Activated T-cell treated with anti-CD3 and anti-CD28 coated beads, Interleukin-2, amount 50 U/mL, for 4 hours (primary cell): ENCODE results near the gene LUC7L2. TPM values are rescaled to one million over a fixed set of nuclear protein-coding genes. Genes with fewer than 3 reads are reported as not detected.
"Not testable (repeated sequence)": the region's sequence is repeated elsewhere in the genome, so short reads cannot be mapped to it uniquely, and the experiment has no call there.

Experiments used
- ATAC-seq, 2 donors: fragments of 200-7000 bp; cut with Tn5 transposase; one replicate each; pipeline ENCODE4 v1.10.0; 2021
- DNase-seq: peaks from one replicate; pipeline ENCODE4 v3.0.0-alpha.2; 2020
- H3K27me3 Mint-ChIP-seq: one replicate; pipeline ENCODE4 v1.8.0; 2021; ENCODE audit warnings: low read depth, mixed read lengths
- H3K36me3 Mint-ChIP-seq: one replicate; pipeline ENCODE4 v1.8.0; 2022; ENCODE audit warnings: mixed read lengths; ENCODE audit not compliant: insufficient read depth
- H3K4me1 Mint-ChIP-seq: one replicate; pipeline ENCODE4 v1.8.0; 2021; ENCODE audit warnings: low read depth, mixed read lengths
- H3K4me3 Mint-ChIP-seq: one replicate; pipeline ENCODE4 v1.8.0; 2021; ENCODE audit warnings: mild to moderate bottlenecking, moderate library complexity, mixed read lengths
- H3K9me3 Mint-ChIP-seq: one replicate; pipeline ENCODE4 v1.8.0; 2021; ENCODE audit warnings: mixed read lengths
- total RNA-seq, 3 donors: library from RNA; stranded (reverse); gene quantifications; one replicate each; pipeline ENCODE4 v1.2.1, GENCODE V29; 2021

Gene LUC7L2, protein sequence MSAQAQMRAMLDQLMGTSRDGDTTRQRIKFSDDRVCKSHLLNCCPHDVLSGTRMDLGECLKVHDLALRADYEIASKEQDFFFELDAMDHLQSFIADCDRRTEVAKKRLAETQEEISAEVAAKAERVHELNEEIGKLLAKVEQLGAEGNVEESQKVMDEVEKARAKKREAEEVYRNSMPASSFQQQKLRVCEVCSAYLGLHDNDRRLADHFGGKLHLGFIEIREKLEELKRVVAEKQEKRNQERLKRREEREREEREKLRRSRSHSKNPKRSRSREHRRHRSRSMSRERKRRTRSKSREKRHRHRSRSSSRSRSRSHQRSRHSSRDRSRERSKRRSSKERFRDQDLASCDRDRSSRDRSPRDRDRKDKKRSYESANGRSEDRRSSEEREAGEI
- total RNA-seq: 100 to 1,000 TPM; 198 to 214 (median 207) TPM

GRCh38 chr7:139359366-139360209, at the start of gene LUC7L2:
Gene LUC7L2 (plus strand): TSS chr7:139359894. CDS start chr7:139360262, 368 bp downstream.
- Mint-ChIP-seq H3K27me3 (no peaks in the 10 kb centered on the region), H3K9me3 (no peaks in the 10 kb centered on the region), H3K36me3 (peaks cover 7% of the 10 kb centered on the region), H3K4me1 (peaks cover 30% of the 10 kb centered on the region), H3K4me3 (peak within 1 kb of the TSS; percentile 96)
- ATAC-seq: peak; percentile 76 to 79
- DNase-seq: peak; percentile 100

DNA sequence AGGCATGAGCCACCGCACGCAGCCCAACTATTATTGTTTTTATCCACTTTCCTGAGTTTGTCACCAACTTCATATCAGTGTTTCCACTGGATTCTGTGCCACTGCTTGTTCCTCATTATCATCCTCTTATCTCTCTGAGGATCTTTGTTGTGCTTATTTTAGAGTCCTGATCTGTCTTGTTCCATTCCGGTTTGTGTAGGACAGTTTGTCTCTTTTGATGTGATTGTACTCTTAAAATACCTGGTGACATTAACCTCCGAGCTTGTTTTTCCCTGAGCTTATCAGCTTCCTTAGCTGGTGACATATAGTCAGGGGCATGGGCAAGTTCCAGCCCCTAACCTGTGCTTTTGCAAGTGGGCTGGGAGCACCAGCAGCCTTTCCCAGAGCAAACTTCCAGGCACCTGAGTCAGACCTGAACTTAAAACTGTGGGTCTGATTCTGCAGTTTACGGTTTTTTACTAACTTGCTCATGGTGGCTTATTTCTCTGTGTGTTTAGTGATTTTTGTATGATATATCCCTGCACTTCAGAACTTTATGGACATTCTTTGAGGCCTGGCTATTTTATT, 41.7 kb upstream of the LUC7L2 start:
- no peak overlapping the region for H3K4me3 Mint-ChIP-seq
- ATAC-seq: no peak

GRCh38 chr7:139321071-139321745, 38.5 kb upstream of the LUC7L2 start:
- Mint-ChIP-seq H3K4me1 (no peaks in the 10 kb centered on the region), H3K4me3 (no peak overlapping the region), H3K9me3 (no peaks in the 10 kb centered on the region), H3K27me3 (no peaks in the 10 kb centered on the region), H3K36me3 (no peaks in the 10 kb centered on the region)
- ATAC-seq (no peak), DNase-seq (no peak)

More for the DNA sequence above, 41.7 kb upstream of the LUC7L2 start:
- no peaks in the 10 kb centered on the region for H3K4me1 Mint-ChIP-seq
- H3K27me3 Mint-ChIP-seq: no peaks in the 10 kb centered on the region
- DNase-seq: no peak
- H3K9me3 Mint-ChIP-seq: no peaks in the 10 kb centered on the region
- no peaks in the 10 kb centered on the region for H3K36me3 Mint-ChIP-seq

DNA sequence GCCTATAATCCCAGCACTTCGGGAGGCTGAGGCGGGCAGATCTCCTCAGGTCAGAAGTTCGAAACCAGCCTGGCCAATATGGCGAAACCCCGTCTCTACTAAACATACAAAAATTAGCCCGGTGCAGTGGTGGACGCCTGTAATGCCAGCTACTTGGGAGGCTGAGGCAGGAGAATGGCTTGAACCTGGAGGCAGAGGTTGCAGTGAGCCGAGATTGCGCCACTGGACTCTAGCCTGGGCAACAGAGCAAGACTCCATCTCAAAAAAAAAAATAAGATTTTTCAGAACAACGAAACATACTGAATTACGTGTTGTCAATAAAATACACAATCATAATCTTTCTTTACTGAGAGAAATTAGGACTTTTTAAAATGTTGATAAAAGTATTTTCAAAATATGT, 35.0 kb upstream of the LUC7L2 start:
- not testable (repeated sequence) for H3K36me3 Mint-ChIP-seq, ATAC-seq, H3K27me3 Mint-ChIP-seq, DNase-seq, H3K9me3 Mint-ChIP-seq, H3K4me1 Mint-ChIP-seq, H3K4me3 Mint-ChIP-seq

DNA sequence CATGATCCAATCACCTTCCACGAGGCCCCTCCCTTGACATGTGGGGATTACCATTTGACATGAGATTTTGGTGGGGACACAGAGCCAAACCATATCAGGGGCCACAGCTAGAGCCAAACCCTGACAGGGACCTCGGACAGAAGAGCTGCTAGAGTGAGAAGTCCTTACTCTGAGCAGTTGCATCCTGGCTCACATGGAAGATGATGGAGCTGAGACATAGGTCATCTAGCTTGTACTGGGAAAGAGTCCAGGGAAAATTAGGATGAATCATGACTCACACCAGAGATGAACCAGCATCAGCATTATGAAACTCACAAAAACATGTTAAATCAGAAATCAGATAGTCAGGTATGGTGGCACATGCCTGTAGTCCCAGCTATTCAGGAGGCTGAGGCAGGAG, 31.3 kb upstream of the LUC7L2 start:
- peaks cover 11% of the 10 kb centered on the region for H3K4me1 Mint-ChIP-seq
- ATAC-seq: no peak

DNA sequence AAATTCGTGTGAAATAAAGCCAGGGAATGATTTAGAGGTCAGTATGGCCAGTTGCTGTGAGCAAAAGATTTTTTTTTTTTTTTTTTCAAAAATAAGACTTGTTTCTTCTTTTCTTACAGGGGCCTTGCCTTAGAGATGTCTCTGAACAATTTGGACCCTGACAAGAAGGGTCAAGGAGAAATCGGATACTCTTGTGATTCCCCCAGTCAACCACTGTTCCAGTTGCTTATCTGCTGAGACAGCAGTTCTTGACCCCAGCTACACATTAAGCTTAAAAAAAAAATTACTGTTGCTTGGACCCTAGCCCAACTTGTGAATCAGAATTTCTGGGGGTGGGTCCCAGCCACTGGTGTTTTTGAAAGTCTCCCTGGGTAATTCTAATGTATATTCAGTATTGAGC, 30.6 kb upstream of the LUC7L2 start:
- ATAC-seq (no peak), DNase-seq (no peak)
- no peaks in the 10 kb centered on the region for H3K27me3 Mint-ChIP-seq
- H3K4me3 Mint-ChIP-seq: no peak overlapping the region
- no peaks in the 10 kb centered on the region for H3K36me3 Mint-ChIP-seq
- H3K9me3 Mint-ChIP-seq: no peaks in the 10 kb centered on the region
- H3K4me1 Mint-ChIP-seq: peaks cover 11% of the 10 kb centered on the region

More for the DNA sequence above, 31.3 kb upstream of the LUC7L2 start:
- Mint-ChIP-seq H3K9me3 (no peaks in the 10 kb centered on the region), H3K4me3 (no peak overlapping the region), H3K27me3 (no peaks in the 10 kb centered on the region), H3K36me3 (no peaks in the 10 kb centered on the region)
- DNase-seq: no peak

DNA sequence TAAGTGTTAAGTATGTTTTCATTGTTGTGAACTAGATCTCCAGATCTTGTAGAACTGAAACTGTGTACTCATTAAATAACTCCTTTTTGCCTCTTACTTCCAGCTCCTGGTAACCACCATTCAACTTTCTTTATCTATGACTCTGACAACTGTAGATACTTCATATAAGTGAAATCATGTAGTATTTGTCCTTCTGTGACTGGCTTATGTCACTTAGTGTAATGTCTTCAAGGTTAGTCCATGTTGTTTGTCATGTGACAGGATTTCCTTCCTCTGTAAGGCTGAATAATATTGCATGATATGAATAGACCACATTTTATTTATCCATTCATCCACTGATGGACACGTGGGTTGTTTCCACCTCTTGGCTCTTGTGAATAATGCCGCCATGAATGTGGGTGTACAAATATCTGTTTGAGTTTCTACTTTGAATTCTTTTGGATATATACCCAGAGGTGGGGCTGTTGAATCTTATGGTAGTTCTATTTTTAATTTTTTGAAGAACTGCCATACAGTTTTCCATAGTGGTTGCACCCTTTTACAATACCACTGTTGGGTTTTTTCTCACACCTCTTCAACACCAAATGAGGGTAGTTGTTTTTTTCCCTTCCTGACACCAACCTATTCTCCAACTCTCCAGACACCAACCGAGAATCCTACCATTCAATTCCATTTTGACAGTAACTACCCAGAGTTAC, 29.2 kb upstream of the LUC7L2 start:
- no peaks in the 10 kb centered on the region for H3K9me3 Mint-ChIP-seq
- H3K4me1 Mint-ChIP-seq: peaks cover 11% of the 10 kb centered on the region
- H3K27me3 Mint-ChIP-seq: no peaks in the 10 kb centered on the region
- peak; percentile 72 to 84 for ATAC-seq
- H3K4me3 Mint-ChIP-seq: no peak overlapping the region
- no peak for DNase-seq
- no peaks in the 10 kb centered on the region for H3K36me3 Mint-ChIP-seq

- no peak for DNase-seq
- H3K4me1 Mint-ChIP-seq: peaks cover 11% of the 10 kb centered on the region
- H3K4me3 Mint-ChIP-seq: no peak overlapping the region
- no peaks in the 10 kb centered on the region for H3K9me3 Mint-ChIP-seq
- no peaks in the 10 kb centered on the region for H3K27me3 Mint-ChIP-seq
- H3K36me3 Mint-ChIP-seq: no peaks in the 10 kb centered on the region
- ATAC-seq: no peak
Observed at GRCh38 chr7:139332697-139333359, 26.9 kb upstream of the LUC7L2 start.

- not testable (repeated sequence) for H3K9me3 Mint-ChIP-seq, ATAC-seq, DNase-seq, H3K27me3 Mint-ChIP-seq, H3K4me3 Mint-ChIP-seq, H3K36me3 Mint-ChIP-seq
- H3K4me1 Mint-ChIP-seq: peaks cover 11% of the 10 kb centered on the region
Observed at GRCh38 chr7:139333443-139333842, 26.3 kb upstream of the LUC7L2 start.

DNA sequence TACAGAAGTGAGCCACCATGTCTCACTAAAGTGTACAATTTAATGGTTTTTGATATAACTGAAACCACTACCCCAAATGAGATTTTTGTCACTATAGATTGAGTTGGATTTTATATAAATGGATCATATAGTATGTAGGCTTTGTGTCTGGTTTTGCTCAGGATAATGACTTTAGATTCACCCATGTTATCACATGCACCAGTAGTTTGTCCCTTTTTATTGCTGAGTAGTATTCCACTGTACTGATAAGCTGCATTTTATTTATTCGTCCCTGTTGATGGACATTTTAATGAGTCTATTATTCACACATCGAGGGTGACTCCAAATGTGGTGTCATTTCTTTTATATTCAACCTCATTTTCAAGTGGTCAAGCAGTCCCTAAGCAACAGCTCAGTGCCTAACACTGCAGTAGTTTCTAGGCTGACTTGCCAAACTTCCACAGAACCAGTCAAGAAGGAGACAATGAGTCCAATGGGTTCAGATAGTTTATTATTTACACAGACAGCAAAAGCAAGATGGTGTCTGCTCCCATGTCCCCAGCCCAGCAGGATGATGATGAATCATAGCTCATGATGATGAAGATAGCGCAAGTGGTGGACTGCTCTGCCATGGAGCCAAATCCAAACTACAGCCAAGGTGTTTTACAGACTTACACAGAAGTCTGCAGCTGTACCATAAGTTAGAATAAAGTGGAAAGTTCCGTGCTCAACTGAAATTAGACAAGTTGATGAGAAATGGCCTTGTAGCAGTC, 25.1 kb upstream of the LUC7L2 start:
- Mint-ChIP-seq H3K4me1 (peaks cover 17% of the 10 kb centered on the region), H3K4me3 (no peak overlapping the region), H3K9me3 (peaks cover 4% of the 10 kb centered on the region), H3K27me3 (no peaks in the 10 kb centered on the region), H3K36me3 (no peaks in the 10 kb centered on the region)
- DNase-seq (no peak), ATAC-seq (no peak)

- Mint-ChIP-seq H3K9me3 (peaks cover 4% of the 10 kb centered on the region), H3K4me1 (peaks cover 20% of the 10 kb centered on the region), H3K27me3 (peaks cover 2% of the 10 kb centered on the region), H3K4me3 (peak overlapping the region; percentile 97), H3K36me3 (peaks cover 3% of the 10 kb centered on the region)
- DNase-seq (no peak), ATAC-seq (no peak)
Observed at GRCh38 chr7:139339025-139339424, 20.7 kb upstream of the LUC7L2 start.

GRCh38 chr7:139339698-139340036, 20.0 kb upstream of the LUC7L2 start:
- DNase-seq (no peak), ATAC-seq (no peak)
- peaks cover 22% of the 10 kb centered on the region for H3K4me1 Mint-ChIP-seq
- H3K4me3 Mint-ChIP-seq: peak overlapping the region; percentile 97
- H3K36me3 Mint-ChIP-seq: peaks cover 4% of the 10 kb centered on the region
- peaks cover 2% of the 10 kb centered on the region for H3K27me3 Mint-ChIP-seq
- H3K9me3 Mint-ChIP-seq: peaks cover 4% of the 10 kb centered on the region
